NCI-H146 (cell line): ENCODE data around the gene AHSA1.

Experiments
- DNase-seq: peaks from one replicate; lab custom pipeline; 2025; lab: John Stamatoyannopoulos, UW

AHSA1 gene

DNA sequence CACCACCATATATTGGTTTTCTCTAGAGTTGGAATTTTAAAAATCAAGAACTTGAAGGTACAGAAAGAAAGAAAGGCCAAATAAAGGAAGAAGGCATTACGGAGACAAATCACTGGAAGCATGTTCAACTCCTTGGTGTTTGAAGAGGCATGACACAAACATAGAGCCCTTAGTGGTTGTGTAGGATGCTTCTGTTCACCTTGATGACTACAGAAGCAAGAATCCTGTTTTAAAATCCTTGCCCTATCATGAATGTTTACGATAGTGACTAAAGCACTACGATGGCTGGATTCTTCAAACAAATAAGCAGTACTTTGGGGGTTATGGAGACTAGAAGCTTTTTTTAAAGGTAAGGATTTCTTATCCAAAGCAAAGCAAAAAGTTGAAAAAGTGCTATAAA is 51.0 kb downstream of the AHSA1 start:
- DNase-seq, result no peak

DNA sequence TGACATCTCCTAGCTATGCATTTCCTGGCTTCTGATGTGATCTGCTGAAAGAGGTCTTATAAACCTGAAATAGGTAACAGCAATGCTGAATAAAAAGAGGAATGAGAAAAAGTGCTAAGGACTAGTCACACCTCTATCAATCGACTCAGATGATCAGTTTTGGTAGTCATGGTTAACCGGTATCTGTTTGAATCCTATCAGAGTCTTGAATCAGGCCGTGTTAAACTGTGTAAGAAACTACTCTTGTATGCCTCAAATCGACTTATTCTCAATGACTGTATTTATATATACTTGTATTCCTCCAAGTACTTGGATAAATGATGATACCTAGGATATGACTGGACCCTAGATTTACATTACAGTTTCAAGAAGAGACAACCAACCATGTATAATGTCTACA is 51.5 kb downstream of the AHSA1 start:
- no peak for DNase-seq

DNA sequence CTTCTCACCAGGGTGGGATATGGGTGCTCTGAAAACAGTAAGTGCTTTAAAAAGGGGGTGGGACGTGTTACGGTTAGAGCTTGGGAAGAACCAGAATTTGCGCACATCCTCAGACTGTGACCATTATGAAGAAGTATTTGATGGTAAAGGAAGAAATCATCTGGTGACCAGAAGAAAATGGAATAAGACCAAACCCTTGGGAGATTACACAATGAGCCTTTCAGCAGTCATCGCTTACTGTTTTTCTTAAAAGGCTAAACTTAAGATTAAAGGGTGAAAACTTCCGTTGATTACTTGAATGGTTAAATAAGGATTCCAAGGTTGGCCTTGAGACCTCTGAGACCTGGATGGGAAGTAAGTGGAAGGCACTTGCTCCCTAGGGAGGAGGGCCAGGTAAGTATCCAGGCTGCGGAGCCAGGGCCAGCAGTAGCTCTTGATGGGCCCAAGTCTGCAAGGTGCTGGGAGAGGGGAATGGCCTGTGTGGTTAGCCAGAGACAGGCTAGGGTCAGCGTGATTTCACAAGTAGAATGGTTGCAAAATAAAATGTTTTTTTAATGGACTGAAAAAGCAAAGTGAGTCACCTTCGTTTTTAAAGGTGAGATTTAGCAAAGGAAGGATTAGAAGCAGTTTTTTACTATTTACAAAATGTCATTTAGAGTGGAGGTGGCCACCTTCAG is 53.7 kb downstream of the AHSA1 start:
- DNase-seq, result no peak

DNA sequence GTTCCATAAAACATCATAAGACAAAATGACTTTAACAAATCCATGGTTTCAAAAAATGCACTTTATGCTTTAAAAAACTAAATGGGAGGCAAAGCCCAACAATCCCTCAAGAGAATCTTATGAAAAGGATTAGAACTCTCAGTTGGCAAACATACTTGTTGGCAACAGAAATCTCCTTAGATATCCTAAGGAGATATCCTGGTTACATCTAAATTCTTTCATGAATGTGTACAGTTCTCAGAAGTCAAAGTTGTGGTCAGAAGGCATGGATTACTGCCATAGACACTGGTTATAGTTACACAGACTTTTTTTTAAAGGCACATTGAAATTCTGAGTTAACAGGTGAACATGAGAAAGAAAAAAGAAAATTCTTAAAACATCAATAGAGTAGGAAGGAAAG is 58.2 kb downstream of the AHSA1 start:
- no peak for DNase-seq
